ENCODE results near the gene CD300H. TPM values are rescaled to one million over a fixed set of nuclear protein-coding genes. Genes with fewer than 3 reads are reported as not detected.

The CD300H gene
- not detected for total RNA-seq

GRCh38 chr17:74567397-74567796 is at the start of gene CD300H:
TSS of gene CD300H (minus strand) at chr17:74567509.
- TF ChIP-seq, protein P1, sequence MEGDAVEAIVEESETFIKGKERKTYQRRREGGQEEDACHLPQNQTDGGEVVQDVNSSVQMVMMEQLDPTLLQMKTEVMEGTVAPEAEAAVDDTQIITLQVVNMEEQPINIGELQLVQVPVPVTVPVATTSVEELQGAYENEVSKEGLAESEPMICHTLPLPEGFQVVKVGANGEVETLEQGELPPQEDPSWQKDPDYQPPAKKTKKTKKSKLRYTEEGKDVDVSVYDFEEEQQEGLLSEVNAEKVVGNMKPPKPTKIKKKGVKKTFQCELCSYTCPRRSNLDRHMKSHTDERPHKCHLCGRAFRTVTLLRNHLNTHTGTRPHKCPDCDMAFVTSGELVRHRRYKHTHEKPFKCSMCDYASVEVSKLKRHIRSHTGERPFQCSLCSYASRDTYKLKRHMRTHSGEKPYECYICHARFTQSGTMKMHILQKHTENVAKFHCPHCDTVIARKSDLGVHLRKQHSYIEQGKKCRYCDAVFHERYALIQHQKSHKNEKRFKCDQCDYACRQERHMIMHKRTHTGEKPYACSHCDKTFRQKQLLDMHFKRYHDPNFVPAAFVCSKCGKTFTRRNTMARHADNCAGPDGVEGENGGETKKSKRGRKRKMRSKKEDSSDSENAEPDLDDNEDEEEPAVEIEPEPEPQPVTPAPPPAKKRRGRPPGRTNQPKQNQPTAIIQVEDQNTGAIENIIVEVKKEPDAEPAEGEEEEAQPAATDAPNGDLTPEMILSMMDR (IDR thresholded peaks at IDR 0.05): no peak
- ChIA-PET CTCF (interaction anchor here (0.9 to 2.9 kb wide), 9 partner anchors 11 to 206 kb away, joined by 3 to 14 read pairs (median 6); partner anchors contain the start of gene BTBD17), POLR2A (no interaction called here)
- H3K27me3 Mint-ChIP-seq: peaks cover 25% of the 10 kb centered on the region
- H3K4me1 Mint-ChIP-seq (ENCODE audit: low read depth): peaks cover 11% of the 10 kb centered on the region
- intact Hi-C loops (cut with micrococcal nuclease): no loop called here
- H3K9me3 Mint-ChIP-seq: no peaks in the 10 kb centered on the region
- no peak within 1 kb of the TSS for H3K4me3 Mint-ChIP-seq
- no peak for ATAC-seq
- no peaks in the 10 kb centered on the region for H3K36me3 Mint-ChIP-seq (ENCODE audit: low read depth)
- no peak within 1 kb of the TSS for H3K27ac Mint-ChIP-seq
- no peak for DNase-seq

DNA sequence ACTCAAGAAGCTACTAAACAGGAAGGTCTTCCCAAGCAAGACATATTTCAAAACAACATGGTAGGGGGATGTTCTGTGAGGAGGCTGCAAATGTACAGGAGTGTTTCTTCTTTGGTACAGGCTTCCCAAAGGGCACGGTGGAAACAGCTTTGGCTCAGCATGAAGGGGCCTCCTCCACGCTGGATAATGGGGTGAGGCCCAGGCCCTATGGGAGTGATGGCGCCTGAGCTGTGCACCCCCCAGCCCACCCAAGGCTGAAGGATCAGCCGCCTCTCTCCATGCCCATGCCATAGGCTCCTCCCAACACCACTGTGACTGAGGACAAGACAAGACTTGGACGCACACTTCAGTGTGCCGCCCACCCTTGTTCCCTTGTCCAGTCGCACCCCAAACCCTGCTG is 49.4 kb upstream of the CD300H start:
- H3K4me3 Mint-ChIP-seq: no peak overlapping the region
- ATAC-seq (no peak), DNase-seq (no peak)
- peaks cover 23% of the 10 kb centered on the region for H3K27me3 Mint-ChIP-seq
- TF ChIP-seq, protein P1 (IDR thresholded peaks at IDR 0.05): no peak
- H3K36me3 Mint-ChIP-seq (ENCODE audit: low read depth): no peaks in the 10 kb centered on the region
- ChIA-PET POLR2A (interaction anchor here (1.4 kb wide), 1 partner anchor 96 kb away, joined by 3 read pairs; no protein-coding TSS in a partner anchor), CTCF (no interaction called here)
- H3K4me1 Mint-ChIP-seq (ENCODE audit: low read depth): peaks cover 5% of the 10 kb centered on the region
- H3K27ac Mint-ChIP-seq: no peak overlapping the region
- no peaks in the 10 kb centered on the region for H3K9me3 Mint-ChIP-seq
- intact Hi-C loops (cut with micrococcal nuclease): no loop called here

DNA sequence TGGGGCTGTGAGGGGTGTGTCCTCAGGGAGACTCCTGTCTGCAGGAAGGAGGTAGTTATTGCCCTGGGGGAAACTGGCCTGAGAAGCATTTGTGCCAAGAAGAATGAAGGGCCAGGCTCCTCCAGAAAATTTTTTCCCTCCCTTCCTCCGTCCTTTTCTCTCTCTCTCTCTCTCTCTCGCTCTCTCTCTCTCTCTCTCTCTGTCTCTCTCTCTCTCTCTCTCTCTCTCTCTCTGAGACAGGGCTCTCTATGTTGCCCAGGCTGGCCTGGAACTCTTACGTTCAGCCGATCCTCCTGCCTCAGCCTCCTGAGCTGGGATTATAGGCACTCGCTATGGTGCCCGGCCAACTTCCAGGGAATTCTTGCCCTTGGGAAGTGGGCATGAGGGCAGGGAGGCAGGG is 44.7 kb upstream of the CD300H start:
- intact Hi-C loops (cut with micrococcal nuclease): no loop called here
- Mint-ChIP-seq H3K36me3 (ENCODE audit: low read depth) (no peaks in the 10 kb centered on the region), H3K4me3 (no peak overlapping the region), H3K4me1 (ENCODE audit: low read depth) (peaks cover 5% of the 10 kb centered on the region), H3K27ac (no peak overlapping the region), H3K27me3 (peaks cover 15% of the 10 kb centered on the region), H3K9me3 (no peaks in the 10 kb centered on the region)
- POLR2A ChIA-PET: no interaction called here
- TF ChIP-seq, protein P1 (IDR thresholded peaks at IDR 0.05): no peak
- CTCF ChIA-PET: interaction anchor here (1.2 to 1.9 kb wide), 2 partner anchors 67 to 124 kb away, joined by 3 to 5 read pairs; no protein-coding TSS in a partner anchor
- no peak for DNase-seq
- no peak for ATAC-seq

GRCh38 chr17:74610108-74610507 is 42.8 kb upstream of the CD300H start:
- POLR2A ChIA-PET: no interaction called here
- CTCF ChIA-PET: interaction anchor here (1.1 kb wide), 1 partner anchor 47 kb away, joined by 3 read pairs; no protein-coding TSS in a partner anchor
- Mint-ChIP-seq H3K9me3 (no peaks in the 10 kb centered on the region), H3K36me3 (ENCODE audit: low read depth) (no peaks in the 10 kb centered on the region), H3K27ac (no peak overlapping the region), H3K4me3 (no peak overlapping the region), H3K27me3 (peaks cover 9% of the 10 kb centered on the region), H3K4me1 (ENCODE audit: low read depth) (peaks cover 5% of the 10 kb centered on the region)
- ATAC-seq: no peak
- DNase-seq: no peak
- TF ChIP-seq, protein P1 (IDR thresholded peaks at IDR 0.05): no peak
- intact Hi-C loops (cut with micrococcal nuclease): no loop called here

GRCh38 chr17:74608511-74608910 is 41.2 kb upstream of the CD300H start:
- DNase-seq: no peak
- TF ChIP-seq, protein P1 (IDR thresholded peaks at IDR 0.05): no peak
- H3K4me1 Mint-ChIP-seq (ENCODE audit: low read depth): peaks cover 5% of the 10 kb centered on the region

More at GRCh38 chr17:74608511-74608910, 41.2 kb upstream of the CD300H start:
- peaks cover 6% of the 10 kb centered on the region for H3K27me3 Mint-ChIP-seq
- ATAC-seq: no peak
- H3K9me3 Mint-ChIP-seq: no peaks in the 10 kb centered on the region
- no peak overlapping the region for H3K4me3 Mint-ChIP-seq
- no peak overlapping the region for H3K27ac Mint-ChIP-seq
- ChIA-PET POLR2A (no interaction called here), CTCF (no interaction called here)
- intact Hi-C loops (cut with micrococcal nuclease): no loop called here
- H3K36me3 Mint-ChIP-seq (ENCODE audit: low read depth): no peaks in the 10 kb centered on the region
